ENCODE measurements around the gene UBASH3A. TPM values are rescaled to one million over a fixed set of nuclear protein-coding genes. Genes with fewer than 3 reads are reported as not detected.
A peak's percentile ranks its signal among the peaks of the same experiment; 100 is the strongest.

UBASH3A gene
- total RNA-seq, 2 donors from 2014 or later = 0.93 to 1.5 TPM

DNA sequence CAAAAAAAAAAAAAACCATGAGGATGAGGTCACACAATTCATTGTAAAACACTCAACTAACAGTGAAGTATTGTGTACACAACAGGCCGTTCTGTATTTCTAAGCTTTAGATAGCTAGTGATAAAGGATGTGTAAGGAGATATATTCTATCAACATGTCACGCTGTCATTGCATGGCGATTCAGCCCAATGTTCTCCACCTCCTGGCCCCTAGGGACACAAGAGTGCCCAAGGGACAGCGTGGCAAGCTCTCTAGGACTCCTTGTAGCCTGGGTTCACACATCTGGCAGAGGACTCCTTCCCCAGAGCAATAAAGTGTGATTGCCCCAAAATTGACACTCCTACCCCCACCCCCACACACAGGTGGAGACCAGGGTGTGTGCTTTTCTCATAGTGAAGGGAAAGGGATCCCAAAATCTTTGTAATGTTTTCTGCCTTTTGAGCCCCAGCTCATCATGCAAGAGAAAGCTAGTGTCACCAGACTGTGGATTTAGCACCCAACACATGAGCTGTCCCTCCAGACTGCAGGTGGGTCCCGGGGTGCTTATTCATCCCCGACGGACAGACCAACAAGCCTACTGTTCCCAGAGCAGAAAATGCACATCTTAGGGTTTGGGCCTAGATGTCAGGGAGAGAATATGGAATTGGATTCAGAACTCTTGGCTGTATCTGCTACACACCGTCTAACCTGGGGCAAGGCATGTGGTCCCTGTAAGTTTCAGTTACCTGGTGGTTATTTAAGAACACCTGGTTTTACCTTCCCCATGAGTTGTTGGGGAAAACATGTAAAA is 19.4 kb upstream of the UBASH3A start:
- no peak overlapping the region for H3K4me3 ChIP-seq
- no peak for DNase-seq
- no peaks in the 10 kb centered on the region for H3K4me1 ChIP-seq
- TF ChIP-seq, protein P1, sequence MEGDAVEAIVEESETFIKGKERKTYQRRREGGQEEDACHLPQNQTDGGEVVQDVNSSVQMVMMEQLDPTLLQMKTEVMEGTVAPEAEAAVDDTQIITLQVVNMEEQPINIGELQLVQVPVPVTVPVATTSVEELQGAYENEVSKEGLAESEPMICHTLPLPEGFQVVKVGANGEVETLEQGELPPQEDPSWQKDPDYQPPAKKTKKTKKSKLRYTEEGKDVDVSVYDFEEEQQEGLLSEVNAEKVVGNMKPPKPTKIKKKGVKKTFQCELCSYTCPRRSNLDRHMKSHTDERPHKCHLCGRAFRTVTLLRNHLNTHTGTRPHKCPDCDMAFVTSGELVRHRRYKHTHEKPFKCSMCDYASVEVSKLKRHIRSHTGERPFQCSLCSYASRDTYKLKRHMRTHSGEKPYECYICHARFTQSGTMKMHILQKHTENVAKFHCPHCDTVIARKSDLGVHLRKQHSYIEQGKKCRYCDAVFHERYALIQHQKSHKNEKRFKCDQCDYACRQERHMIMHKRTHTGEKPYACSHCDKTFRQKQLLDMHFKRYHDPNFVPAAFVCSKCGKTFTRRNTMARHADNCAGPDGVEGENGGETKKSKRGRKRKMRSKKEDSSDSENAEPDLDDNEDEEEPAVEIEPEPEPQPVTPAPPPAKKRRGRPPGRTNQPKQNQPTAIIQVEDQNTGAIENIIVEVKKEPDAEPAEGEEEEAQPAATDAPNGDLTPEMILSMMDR (IDR thresholded peaks at IDR 0.05) = no peak
- intact Hi-C loops (cut with DNase I) = loop anchor here (5.0 kb wide), 1 partner anchor 63 kb away; no protein-coding TSS in a partner anchor
- no peaks in the 10 kb centered on the region for H3K27me3 ChIP-seq
- peak overlapping the region; percentile 35 for H3K27ac ChIP-seq
- peak overlapping the region in 1 of 2 donors; percentile 48 for H3K9ac ChIP-seq (ENCODE audit: low read depth in 2 of 2, low read length in 2 of 2)
- H3K9me3 ChIP-seq = no peaks in the 10 kb centered on the region
- H3K36me3 ChIP-seq = no peaks in the 10 kb centered on the region

DNA sequence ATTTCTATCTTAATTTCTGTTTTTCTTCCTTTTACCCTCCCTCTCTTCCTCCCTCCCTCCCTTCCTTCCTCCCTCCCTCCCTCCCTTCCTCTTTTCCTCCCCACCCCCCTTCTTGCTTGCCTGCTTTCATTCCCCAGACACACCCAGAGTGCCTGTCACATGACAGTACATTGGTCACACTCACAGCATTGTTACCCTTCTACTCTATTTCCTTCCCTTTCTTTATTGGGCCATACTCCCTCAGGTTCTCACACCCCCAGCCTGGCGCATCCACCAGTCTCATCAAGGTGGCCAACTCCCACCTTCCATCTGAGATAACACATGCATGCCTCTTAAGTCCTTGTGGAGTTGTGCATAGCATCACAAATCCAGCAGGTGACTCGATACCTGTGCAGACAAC is 18.7 kb upstream of the UBASH3A start:
- no peaks in the 10 kb centered on the region for H3K9me3 ChIP-seq
- no peaks in the 10 kb centered on the region for H3K27me3 ChIP-seq
- peak overlapping the region; percentile 40 for H3K27ac ChIP-seq
- peak; percentile 89 for DNase-seq
- H3K9ac ChIP-seq (ENCODE audit: low read depth in 2 of 2, low read length in 2 of 2) = peak overlapping the region in 1 of 2 donors; percentile 21
- TF ChIP-seq, protein P1 (IDR thresholded peaks at IDR 0.05) = no peak
- intact Hi-C loops (cut with DNase I) = loop anchor here (5.0 kb wide), 1 partner anchor 62 kb away; no protein-coding TSS in a partner anchor
- no peaks in the 10 kb centered on the region for H3K4me1 ChIP-seq
- H3K4me3 ChIP-seq = no peak overlapping the region
- no peaks in the 10 kb centered on the region for H3K36me3 ChIP-seq

DNA sequence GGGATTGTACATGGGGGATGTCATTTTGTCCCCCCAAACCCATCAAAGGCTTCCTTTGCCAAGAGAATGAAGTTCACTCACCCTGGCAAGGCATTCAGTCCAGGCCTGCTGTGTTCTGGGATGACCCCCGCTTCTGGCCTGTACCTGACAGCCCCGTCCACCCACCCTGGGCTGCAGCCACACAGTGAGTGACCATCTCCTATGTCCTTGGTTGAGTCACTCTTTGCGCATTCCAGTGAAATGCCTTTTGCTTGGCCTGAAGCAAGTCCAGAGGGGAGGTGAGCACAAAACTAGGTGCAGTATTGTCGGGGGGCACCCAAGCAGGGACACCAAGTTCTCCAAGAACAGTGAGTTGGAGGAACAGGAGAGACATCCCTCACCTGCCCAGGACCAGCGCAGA is 18.1 kb upstream of the UBASH3A start:
- TF ChIP-seq, protein P1 (IDR thresholded peaks at IDR 0.05) = no peak
- no peaks in the 10 kb centered on the region for H3K9me3 ChIP-seq
- H3K27me3 ChIP-seq = no peaks in the 10 kb centered on the region
- peak overlapping the region in 1 of 2 donors; percentile 21 for H3K9ac ChIP-seq (ENCODE audit: low read depth in 2 of 2, low read length in 2 of 2)
- peak overlapping the region; percentile 40 for H3K27ac ChIP-seq
- H3K4me1 ChIP-seq = no peaks in the 10 kb centered on the region
- no peak for DNase-seq
- no peak overlapping the region for H3K4me3 ChIP-seq
- intact Hi-C loops (cut with DNase I) = no loop called here
- H3K36me3 ChIP-seq = no peaks in the 10 kb centered on the region

DNA sequence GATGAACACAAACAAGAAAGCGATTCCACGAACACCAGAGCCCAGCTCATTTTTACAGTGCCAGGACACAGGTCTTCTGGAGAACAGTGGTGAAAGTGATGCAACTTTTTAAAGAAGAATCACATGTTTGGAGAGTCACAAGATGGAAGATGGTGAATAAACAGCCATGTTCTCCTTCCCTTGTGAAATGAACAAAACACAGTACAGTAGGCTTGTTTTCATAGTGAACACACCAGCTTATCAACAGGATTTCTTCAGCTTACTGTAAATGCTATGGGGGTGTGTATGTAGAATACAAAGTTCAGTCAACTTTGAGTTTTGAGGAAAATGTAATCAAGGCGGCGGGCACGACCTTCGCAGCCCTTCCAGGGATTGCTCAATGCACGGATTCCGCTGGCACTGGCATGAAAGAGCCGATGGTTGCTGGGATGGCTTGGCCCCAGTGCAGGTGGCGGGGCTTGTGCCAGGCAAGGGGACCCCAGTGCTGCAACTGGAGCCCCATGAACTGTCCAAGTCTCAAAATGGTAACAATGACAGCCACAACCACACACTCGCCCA is 17.6 kb upstream of the UBASH3A start:
- Histone ChIP-seq H3K9ac (ENCODE audit: low read depth in 2 of 2, low read length in 2 of 2) (peak overlapping the region in 1 of 2 donors; percentile 21), H3K27ac (peak overlapping the region; percentile 40), H3K9me3 (no peaks in the 10 kb centered on the region), H3K4me3 (no peak overlapping the region), H3K27me3 (no peaks in the 10 kb centered on the region), H3K4me1 (no peaks in the 10 kb centered on the region), H3K36me3 (no peaks in the 10 kb centered on the region)
- TF ChIP-seq, protein P1 (IDR thresholded peaks at IDR 0.05) = no peak
- intact Hi-C loops (cut with DNase I) = no loop called here
- peak; percentile 71 for DNase-seq

DNA sequence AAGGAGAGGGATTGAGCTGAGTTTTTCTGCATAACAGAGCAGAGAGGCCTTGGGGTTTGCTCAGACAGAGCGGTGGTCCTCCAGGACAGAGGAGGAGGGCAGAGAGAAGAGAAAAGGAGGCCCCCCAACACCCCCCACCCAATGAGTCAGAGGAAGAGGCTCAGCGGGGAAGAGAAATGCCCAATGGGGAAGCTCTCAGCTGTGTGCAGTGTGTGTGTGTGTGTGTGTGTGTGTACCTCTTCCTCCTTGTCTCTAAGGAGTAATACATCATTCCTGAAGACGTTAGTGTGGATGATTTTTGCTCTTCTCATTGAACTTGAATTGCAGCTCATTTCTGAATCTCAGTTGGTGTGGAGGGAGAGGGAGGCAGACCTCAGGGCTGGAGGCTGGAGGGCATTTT is 16.5 kb upstream of the UBASH3A start:
- Histone ChIP-seq H3K27me3 (no peaks in the 10 kb centered on the region), H3K4me3 (no peak overlapping the region), H3K9me3 (no peaks in the 10 kb centered on the region), H3K27ac (no peak overlapping the region), H3K9ac (ENCODE audit: low read depth in 2 of 2, low read length in 2 of 2) (no peak overlapping the region), H3K4me1 (no peaks in the 10 kb centered on the region), H3K36me3 (no peaks in the 10 kb centered on the region)
- TF ChIP-seq, protein P1 (IDR thresholded peaks at IDR 0.05) = no peak
- intact Hi-C loops (cut with DNase I) = no loop called here
- DNase-seq = no peak
